Thyroid gland (tissue), 4 donors: ENCODE measurements around the gene KITLG.

Experiments used
- POLR2A ChIP-seq, 2 donors: fragments of 450-650 bp; IDR thresholded peaks; one replicate each; pipeline ENCODE4 v1.6.1; 2017; ENCODE audit warnings: antibody characterized with exemption in 2 of 2, mild to moderate bottlenecking in 2 of 2, moderate library complexity in 1 of 2
- TF ChIP-seq, protein P1 (sequence below), 6 experiments: fragments of 200-600 bp in 3 of 6; fragments of 450-650 bp in 3 of 6; sonication (generic) in 3 of 6; IDR thresholded peaks; one replicate each; pipeline ENCODE4 v1.5.1; 2016 to 2019; ENCODE audit warnings: antibody characterized with exemption in 6 of 6, mild to moderate bottlenecking in 2 of 6, inconsistent platforms in 1 of 6, moderate library complexity in 1 of 6

DNA sequence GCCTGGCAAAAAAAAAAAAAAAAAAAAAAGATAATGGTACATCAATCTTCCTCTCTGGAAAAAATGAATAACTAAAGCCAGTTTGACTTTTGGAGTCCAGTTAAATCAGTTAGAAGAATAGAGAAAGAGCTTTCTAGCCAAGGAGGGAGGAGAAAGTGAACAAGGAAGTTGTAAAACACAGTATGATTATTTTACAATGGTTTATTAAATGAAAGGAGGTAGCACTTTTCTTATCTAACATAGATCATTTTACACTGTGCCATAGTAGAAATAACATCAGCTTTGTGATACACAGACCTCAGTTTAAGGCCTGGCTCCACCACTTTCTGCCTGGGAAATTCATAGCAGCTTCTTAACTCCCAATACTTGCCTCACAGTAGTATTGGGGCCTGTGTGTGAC lies 15.4 kb upstream of the KITLG start:
- TF ChIP-seq, protein P1, sequence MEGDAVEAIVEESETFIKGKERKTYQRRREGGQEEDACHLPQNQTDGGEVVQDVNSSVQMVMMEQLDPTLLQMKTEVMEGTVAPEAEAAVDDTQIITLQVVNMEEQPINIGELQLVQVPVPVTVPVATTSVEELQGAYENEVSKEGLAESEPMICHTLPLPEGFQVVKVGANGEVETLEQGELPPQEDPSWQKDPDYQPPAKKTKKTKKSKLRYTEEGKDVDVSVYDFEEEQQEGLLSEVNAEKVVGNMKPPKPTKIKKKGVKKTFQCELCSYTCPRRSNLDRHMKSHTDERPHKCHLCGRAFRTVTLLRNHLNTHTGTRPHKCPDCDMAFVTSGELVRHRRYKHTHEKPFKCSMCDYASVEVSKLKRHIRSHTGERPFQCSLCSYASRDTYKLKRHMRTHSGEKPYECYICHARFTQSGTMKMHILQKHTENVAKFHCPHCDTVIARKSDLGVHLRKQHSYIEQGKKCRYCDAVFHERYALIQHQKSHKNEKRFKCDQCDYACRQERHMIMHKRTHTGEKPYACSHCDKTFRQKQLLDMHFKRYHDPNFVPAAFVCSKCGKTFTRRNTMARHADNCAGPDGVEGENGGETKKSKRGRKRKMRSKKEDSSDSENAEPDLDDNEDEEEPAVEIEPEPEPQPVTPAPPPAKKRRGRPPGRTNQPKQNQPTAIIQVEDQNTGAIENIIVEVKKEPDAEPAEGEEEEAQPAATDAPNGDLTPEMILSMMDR (IDR thresholded peaks at IDR 0.05): no peak
- no peak for TF ChIP-seq POLR2A (IDR thresholded peaks at IDR 0.05)
